ENCODE data around the gene EDARADD.

GRCh38 chr1:236522937-236523703 is 129.0 kb downstream of the EDARADD start:
- no peak for TF ChIP-seq CTCF (IDR thresholded peaks at IDR 0.05)
- TF ChIP-seq POLR2A (IDR thresholded peaks at IDR 0.05), result no peak
- TF ChIP-seq EP300 (IDR thresholded peaks at IDR 0.05), result no peak
